Keratinocyte (primary cell): ENCODE data around the gene LPGAT1. TPM values are rescaled to one million over a fixed set of nuclear protein-coding genes. Genes with fewer than 3 reads are reported as not detected.

ENCODE experiments used
- DNase-seq: peaks from one replicate; pipeline ENCODE4 v3.0.0-alpha.2; 2011; ENCODE audit warnings: low read depth, missing footprints, low spot score
- FAIRE-seq: peaks from 2 replicates; lab custom pipeline; 2011; peaks lifted over from hg19 to GRCh38; lab: Jason Lieb, UNC
- H2AFZ ChIP-seq: 2 replicates; pipeline ENCODE4 v1.6.0; 2012; ENCODE audit warnings: low read length, control low read depth, inconsistent platforms; ENCODE audit not compliant: control insufficient read depth
- H3K27ac ChIP-seq: 2 replicates; pipeline ENCODE4 v1.5.1; 2011; ENCODE audit warnings: low read length; ENCODE audit not compliant: control insufficient read depth, insufficient read depth
- H3K27me3 ChIP-seq: 3 replicates; pipeline ENCODE4 v1.6.0; 2011; ENCODE audit warnings: low read length; ENCODE audit not compliant: control insufficient read depth, insufficient read depth; ENCODE audit errors: extremely low read depth
- H3K36me3 ChIP-seq, 2 experiments: 2 replicates in 1 of 2; 3 replicates in 1 of 2; pipeline ENCODE4 v1.5.1; 2011; ENCODE audit warnings: low read length in 2 of 2, mild to moderate bottlenecking in 1 of 2; ENCODE audit not compliant: control insufficient read depth in 2 of 2, insufficient read depth in 2 of 2; ENCODE audit errors: extremely low read depth in 1 of 2
- H3K4me1 ChIP-seq: 3 replicates; pipeline ENCODE4 v1.5.1; 2011; ENCODE audit warnings: low read length; ENCODE audit not compliant: control insufficient read depth, insufficient read depth; ENCODE audit errors: extremely low read depth
- H3K4me2 ChIP-seq: 3 replicates; pipeline ENCODE4 v1.6.0; 2011; ENCODE audit warnings: low read depth, low read length; ENCODE audit not compliant: control insufficient read depth, insufficient read depth; ENCODE audit errors: extremely low read depth
- H3K4me3 ChIP-seq, 3 experiments: fragments of 200-600 bp in 1 of 3; sonication (generic) in 1 of 3; 2 replicates in 2 of 3; 3 replicates in 1 of 3; pipeline ENCODE4 v1.5.1; 2011 to 2016; ENCODE audit warnings: low read length in 3 of 3, mild to moderate bottlenecking in 3 of 3, control low read depth in 2 of 3, inconsistent platforms in 1 of 3, low read depth in 1 of 3, mixed read lengths in 1 of 3, mixed run types in 1 of 3, moderate library complexity in 1 of 3; ENCODE audit not compliant: control insufficient read depth in 2 of 3, insufficient read depth in 2 of 3; ENCODE audit errors: extremely low read depth in 1 of 3
- H3K79me2 ChIP-seq: 2 replicates; pipeline ENCODE4 v1.6.0; 2012; ENCODE audit warnings: low read length; ENCODE audit not compliant: control insufficient read depth, insufficient read depth
- H3K9ac ChIP-seq: 3 replicates; pipeline ENCODE4 v1.6.0; 2011; ENCODE audit warnings: low read length; ENCODE audit not compliant: control insufficient read depth, insufficient read depth; ENCODE audit errors: extremely low read depth
- H3K9me1 ChIP-seq: 3 replicates; pipeline ENCODE4 v1.6.0; 2011; ENCODE audit warnings: low read length; ENCODE audit not compliant: control insufficient read depth, insufficient read depth; ENCODE audit errors: extremely low read depth
- H3K9me3 ChIP-seq: 2 replicates; pipeline ENCODE4 v1.5.1; 2012; ENCODE audit warnings: low read depth, low read length; ENCODE audit not compliant: control insufficient read depth
- H4K20me1 ChIP-seq: 3 replicates; pipeline ENCODE4 v1.6.0; 2011; ENCODE audit warnings: low read length; ENCODE audit not compliant: control insufficient read depth, insufficient read depth; ENCODE audit errors: extremely low read depth
- EZH2 ChIP-seq: IDR thresholded peaks from one replicate; pipeline ENCODE4 v1.6.1; 2012; ENCODE audit warnings: inconsistent platforms, mild to moderate bottlenecking, low read length, moderate library complexity
- dilution Hi-C: fragments of 300-500 bp; cut with MboI; formaldehyde crosslinking; loops from one replicate; pipeline ENCODE4 v1.7.0; 2020; ENCODE audit warnings: low sequenced_read_pairs; ENCODE audit not compliant: extremely low pct_ligation_motif_present
- polyA plus RNA-seq, 5 experiments: library from polyadenylated mRNA; depleted of rRNA in 3 of 5; stranded (reverse) in 3 of 5; stranded (forward) in 1 of 5; unstranded in 1 of 5; fragments of >200 nt; gene quantifications; 1 replicate in 1 of 5; 2 replicates in 3 of 5; 3 replicates in 1 of 5; pipeline versions ENCODE4 v1.2.1 to v1.2.3, GENCODE V29; 2011 to 2012; ENCODE audit warnings: missing spikeins in 2 of 5, low read depth in 1 of 5, low replicate concordance in 1 of 5
- TF ChIP-seq, protein P1 (sequence below), 3 experiments: IDR thresholded peaks in 1 of 3; conservative IDR thresholded peaks in 1 of 3; optimal IDR thresholded peaks in 1 of 3; 2 replicates in 2 of 3; 3 replicates in 1 of 3; pipeline versions ENCODE3 to v1.5.1; 2011; ENCODE audit warnings: low read length in 3 of 3, mild to moderate bottlenecking in 3 of 3, moderate library complexity in 2 of 3, control low read depth in 1 of 3, inconsistent platforms in 1 of 3; ENCODE audit not compliant: insufficient read depth in 2 of 3; ENCODE audit errors: extremely low read depth in 1 of 3

Gene LPGAT1
- polyA plus RNA-seq, 1 donor (not counting 4 experiments of a cell fraction or from before 2014, with no cell fraction given) = 14.7 TPM

DNA sequence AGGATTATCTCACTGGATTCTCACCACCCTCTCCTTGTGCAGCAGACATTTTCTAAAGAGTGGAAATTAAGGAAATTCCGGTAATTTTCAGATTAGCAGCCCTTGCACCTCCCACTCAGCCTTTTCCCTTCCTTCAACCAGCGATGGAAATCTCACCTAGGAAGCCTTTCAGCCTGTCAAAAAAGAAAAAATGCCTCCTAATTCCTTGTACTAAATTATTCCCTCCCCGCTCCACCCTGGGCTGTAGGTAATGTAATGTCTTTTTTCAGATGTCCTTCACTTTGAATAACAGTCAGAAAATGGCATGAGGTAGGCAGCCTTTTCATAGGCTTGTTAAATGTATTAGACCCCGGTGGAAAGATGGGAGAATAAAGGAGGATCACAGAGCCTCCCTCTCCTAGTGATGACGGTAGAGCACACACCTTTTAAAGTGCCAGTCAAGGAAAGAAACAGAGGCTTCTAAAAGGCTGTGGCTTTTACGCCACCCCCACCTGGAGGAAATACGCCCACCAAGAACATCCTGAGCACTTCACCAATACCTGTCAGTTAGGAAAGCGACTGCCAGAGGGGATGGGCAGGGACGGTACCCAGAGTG is 92.4 kb downstream of the LPGAT1 start:
- no peak overlapping the region for H3K27ac ChIP-seq
- no peaks in the 10 kb centered on the region for H3K9me3 ChIP-seq
- H3K9ac ChIP-seq = no peak overlapping the region
- H2AFZ ChIP-seq = no peak overlapping the region
- H3K27me3 ChIP-seq = no peaks in the 10 kb centered on the region
- no peaks in the 10 kb centered on the region for H3K36me3 ChIP-seq
- no peak overlapping the region for H3K4me2 ChIP-seq
- H3K9me1 ChIP-seq = peaks cover 4% of the 10 kb centered on the region
- no peaks in the 10 kb centered on the region for H4K20me1 ChIP-seq
- no peak for DNase-seq
- dilution Hi-C loops = no loop called here
- no peak overlapping the region for H3K4me3 ChIP-seq
- TF ChIP-seq, protein P1, sequence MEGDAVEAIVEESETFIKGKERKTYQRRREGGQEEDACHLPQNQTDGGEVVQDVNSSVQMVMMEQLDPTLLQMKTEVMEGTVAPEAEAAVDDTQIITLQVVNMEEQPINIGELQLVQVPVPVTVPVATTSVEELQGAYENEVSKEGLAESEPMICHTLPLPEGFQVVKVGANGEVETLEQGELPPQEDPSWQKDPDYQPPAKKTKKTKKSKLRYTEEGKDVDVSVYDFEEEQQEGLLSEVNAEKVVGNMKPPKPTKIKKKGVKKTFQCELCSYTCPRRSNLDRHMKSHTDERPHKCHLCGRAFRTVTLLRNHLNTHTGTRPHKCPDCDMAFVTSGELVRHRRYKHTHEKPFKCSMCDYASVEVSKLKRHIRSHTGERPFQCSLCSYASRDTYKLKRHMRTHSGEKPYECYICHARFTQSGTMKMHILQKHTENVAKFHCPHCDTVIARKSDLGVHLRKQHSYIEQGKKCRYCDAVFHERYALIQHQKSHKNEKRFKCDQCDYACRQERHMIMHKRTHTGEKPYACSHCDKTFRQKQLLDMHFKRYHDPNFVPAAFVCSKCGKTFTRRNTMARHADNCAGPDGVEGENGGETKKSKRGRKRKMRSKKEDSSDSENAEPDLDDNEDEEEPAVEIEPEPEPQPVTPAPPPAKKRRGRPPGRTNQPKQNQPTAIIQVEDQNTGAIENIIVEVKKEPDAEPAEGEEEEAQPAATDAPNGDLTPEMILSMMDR (optimal IDR thresholded peaks at IDR 0.05 in 1 of 3, IDR thresholded peaks at IDR 0.05 in 1 of 3, conservative IDR thresholded peaks at IDR 0.05 in 1 of 3; ENCODE audit: extremely low read depth in 1 of 3, insufficient read depth in 2 of 3, low read length in 3 of 3) = no peak
- TF ChIP-seq EZH2 = no peak
- no peak for FAIRE-seq
- H3K4me1 ChIP-seq = peaks cover 23% of the 10 kb centered on the region
- no peaks in the 10 kb centered on the region for H3K79me2 ChIP-seq

DNA sequence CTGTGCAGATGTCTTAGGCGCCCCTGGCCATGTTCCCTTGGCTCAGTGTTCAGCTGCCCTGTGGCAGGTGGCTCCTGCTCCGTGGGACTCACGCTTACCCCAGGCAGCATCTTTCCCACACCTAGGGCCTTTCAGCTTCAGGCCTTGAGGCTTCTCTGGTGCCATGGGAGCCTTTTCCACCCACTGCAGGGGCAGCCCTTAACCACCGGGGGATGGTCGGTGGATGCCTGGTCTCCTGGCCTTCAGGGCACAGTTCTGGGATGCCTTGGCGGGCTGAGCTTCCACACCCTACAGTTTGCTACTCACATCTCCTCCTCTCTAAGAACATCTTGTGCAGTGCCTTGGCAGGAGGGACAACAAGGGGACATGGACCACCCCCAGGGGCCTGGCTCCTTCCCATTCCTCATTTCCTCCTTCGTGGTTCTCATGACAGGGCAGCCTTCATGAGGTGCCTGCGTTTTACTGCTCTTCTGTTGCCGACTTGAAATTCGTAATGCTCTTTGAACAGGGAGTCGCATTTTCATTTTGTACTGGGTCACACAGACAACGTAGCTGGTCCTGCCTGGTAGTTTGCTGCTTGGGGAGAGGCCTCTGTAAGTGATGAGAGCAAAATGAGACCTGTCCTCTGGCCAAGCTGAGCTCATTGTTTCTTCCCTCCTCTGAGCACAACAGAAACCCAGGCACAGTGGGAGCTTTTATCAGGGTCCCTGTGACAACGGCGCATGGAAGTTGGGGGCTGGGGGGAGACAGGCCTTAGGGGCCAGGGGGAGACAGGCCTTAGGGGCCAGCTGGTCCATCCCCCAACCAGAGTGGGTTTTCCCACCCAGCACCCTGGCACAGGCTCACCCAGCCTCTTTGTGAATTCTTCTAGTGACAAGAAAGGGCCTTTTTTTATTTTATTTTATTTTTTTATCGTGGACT is 93.2 kb downstream of the LPGAT1 start:
- Histone ChIP-seq H3K4me3 (no peak overlapping the region), H3K36me3 (no peaks in the 10 kb centered on the region), H3K27me3 (no peaks in the 10 kb centered on the region), H4K20me1 (no peaks in the 10 kb centered on the region), H3K79me2 (no peaks in the 10 kb centered on the region), H3K4me2 (no peak overlapping the region), H3K9me3 (no peaks in the 10 kb centered on the region), H3K9ac (no peak overlapping the region), H3K4me1 (peaks cover 23% of the 10 kb centered on the region), H3K27ac (no peak overlapping the region), H2AFZ (no peak overlapping the region), H3K9me1 (peaks cover 4% of the 10 kb centered on the region)
- no peak for FAIRE-seq
- dilution Hi-C loops = no loop called here
- TF ChIP-seq EZH2 = no peak
- TF ChIP-seq, protein P1 (optimal IDR thresholded peaks at IDR 0.05 in 1 of 3, IDR thresholded peaks at IDR 0.05 in 1 of 3, conservative IDR thresholded peaks at IDR 0.05 in 1 of 3; ENCODE audit: extremely low read depth in 1 of 3, insufficient read depth in 2 of 3, low read length in 3 of 3) = no peak
- no peak for DNase-seq
